ENCODE data around the gene KCNK4.

GRCh38 chr11:64295760-64296159, 4.7 kb downstream of the KCNK4 start:
- TF ChIP-seq EZH2 (IDR thresholded peaks at IDR 0.05) (no peak), POLR2AphosphoS5 (IDR thresholded peaks at IDR 0.05; ENCODE audit: borderline replicate concordance, low read depth, low read length) (no peak), FOXP2 (optimal IDR thresholded peaks at IDR 0.05; ENCODE audit: control extremely low read depth, extremely low read length, insufficient read depth) (no peak)

All from SK-N-MC (cell line).